H1 (cell line): Measurements from ENCODE around the gene RPS26. TPM values are rescaled to one million over a fixed set of nuclear protein-coding genes. Genes with fewer than 3 reads are reported as not detected.

Experiments
- BCL11A ChIP-seq, 2 experiments: IDR thresholded peaks; one replicate each; pipeline ENCODE4 v1.6.1; 2011; ENCODE audit warnings: low read depth in 2 of 2, low read length in 2 of 2, mild to moderate bottlenecking in 2 of 2
- E2F6 ChIP-seq: IDR thresholded peaks from 2 replicates; pipeline ENCODE4 v1.6.1; 2012; ENCODE audit warnings: inconsistent platforms
- PHF8 ChIP-seq: fragments of 200-600 bp; sonication (generic); conservative IDR thresholded peaks from 2 replicates; pipeline ENCODE4 v1.7.1; 2012; ENCODE audit warnings: low read depth, mild to moderate bottlenecking, inconsistent platforms, low read length, moderate library complexity
- POLR2AphosphoS5 ChIP-seq: IDR thresholded peaks from 2 replicates; pipeline ENCODE4 v1.6.1; 2011; ENCODE audit warnings: low read depth, low read length
- RNF2 ChIP-seq: fragments of 200-900, 300-1000 bp; sonication (generic); IDR thresholded peaks from 2 replicates; pipeline ENCODE4 v1.7.1; 2016; ENCODE audit warnings: borderline replicate concordance, low read depth, mild to moderate bottlenecking, antibody characterized with exemption, low read length; ENCODE audit not compliant: poor library complexity, severe bottlenecking; ENCODE audit errors: missing control alignments
- RXRA ChIP-seq: IDR thresholded peaks from 2 replicates; pipeline ENCODE4 v1.6.1; 2011; ENCODE audit warnings: low read depth, mild to moderate bottlenecking, low read length, moderate library complexity; ENCODE audit not compliant: insufficient read depth
- SIX5 ChIP-seq: IDR thresholded peaks from 2 replicates; pipeline ENCODE4 v1.6.1; 2011; ENCODE audit warnings: mild to moderate bottlenecking, low read depth, low read length
- USF2 ChIP-seq: IDR thresholded peaks from 2 replicates; pipeline ENCODE4 v1.6.1; 2011; ENCODE audit warnings: low read length, improper control_type of control experiment
- polyA plus RNA-seq, 7 experiments: library from polyadenylated mRNA; depleted of rRNA in 3 of 7; stranded (reverse) in 5 of 7; unstranded in 2 of 7; fragments of >200 nt in 5 of 7; fragments of 200-250 nt in 2 of 7; gene quantifications; 1 replicate in 5 of 7; 2 replicates in 1 of 7; 4 replicates in 1 of 7; pipeline versions ENCODE4 v1.2.1 to v1.2.3, GENCODE V29; 2011 to 2013; ENCODE audit warnings: missing spikeins in 2 of 7, mixed read lengths in 2 of 7
- total RNA-seq: library from RNA; stranded (reverse); fragmentation: NEBNext Ultra II Directional; extraction: Animal tissue kit (Norgen Biotek cat#: 25700); gene quantifications from 2 replicates; pipeline ENCODE4 v1.2.1, GENCODE V29; 2021
- TF ChIP-seq, protein P1 (sequence below): IDR thresholded peaks from 2 replicates; pipeline ENCODE4 v1.6.1; 2011; ENCODE audit warnings: low read depth, mild to moderate bottlenecking, low read length; ENCODE audit not compliant: insufficient read depth

The RPS26 gene
- total and polyA plus RNA-seq, 2 of the 8 experiments (the other 6 are each of a cell fraction or from before 2014, with no cell fraction given) = 53.4 to 1,922 TPM

GRCh38 chr12:56079723-56080555, 38.2 kb downstream of the RPS26 start, which contains the start of gene ERBB3 (continued):
- TF ChIP-seq USF2 = no peak
- TF ChIP-seq E2F6 = peak; percentile 45; the same call in 1 of the 2 replicates
- peak; percentile 46; the same call in 1 of the 2 replicates for TF ChIP-seq POLR2AphosphoS5
- peak; percentile 36 for TF ChIP-seq PHF8
- no peak for TF ChIP-seq SIX5
- no peak for TF ChIP-seq RXRA
- TF ChIP-seq, protein P1, sequence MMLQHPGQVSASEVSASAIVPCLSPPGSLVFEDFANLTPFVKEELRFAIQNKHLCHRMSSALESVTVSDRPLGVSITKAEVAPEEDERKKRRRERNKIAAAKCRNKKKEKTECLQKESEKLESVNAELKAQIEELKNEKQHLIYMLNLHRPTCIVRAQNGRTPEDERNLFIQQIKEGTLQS = no peak
- TF ChIP-seq BCL11A (IDR thresholded peaks at IDR 0.05; ENCODE audit: low read depth in 2 of 2, low read length in 2 of 2) = no peak
- no peak for TF ChIP-seq RNF2
- TF ChIP-seq, all 59 proteins: peak for 16
